ENCODE results near the gene AMELX. TPM values are rescaled to one million over a fixed set of nuclear protein-coding genes. Genes with fewer than 3 reads are reported as not detected.

The AMELX gene
- total RNA-seq, 2 donors from 2014 or later = not detected

DNA sequence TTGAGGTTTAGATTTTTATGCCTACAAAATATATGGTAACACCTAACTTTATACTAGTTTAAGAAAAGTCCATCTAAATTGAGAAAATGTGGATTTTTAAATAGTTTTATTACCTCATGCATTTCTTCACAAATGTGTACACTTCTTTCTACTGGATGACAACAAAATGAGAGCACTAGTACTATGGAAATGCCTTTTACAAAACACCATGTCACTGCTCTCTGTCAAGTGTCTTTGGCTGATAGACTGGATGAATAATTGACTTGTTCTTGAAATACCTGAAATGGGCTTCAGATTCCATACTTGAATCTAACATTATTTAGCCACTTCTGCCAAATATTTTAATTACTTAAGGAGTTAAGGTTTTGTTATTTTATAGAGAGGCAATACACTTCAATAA lies 49.5 kb downstream of the AMELX start:
- Histone ChIP-seq H3K4me1 (no peaks in the 10 kb centered on the region), H3K27me3 (no peaks in the 10 kb centered on the region), H3K9me3 (no peaks in the 10 kb centered on the region), H3K27ac (no peak overlapping the region), H3K4me3 (no peak overlapping the region), H3K36me3 (no peaks in the 10 kb centered on the region)
- TF ChIP-seq, protein P1, sequence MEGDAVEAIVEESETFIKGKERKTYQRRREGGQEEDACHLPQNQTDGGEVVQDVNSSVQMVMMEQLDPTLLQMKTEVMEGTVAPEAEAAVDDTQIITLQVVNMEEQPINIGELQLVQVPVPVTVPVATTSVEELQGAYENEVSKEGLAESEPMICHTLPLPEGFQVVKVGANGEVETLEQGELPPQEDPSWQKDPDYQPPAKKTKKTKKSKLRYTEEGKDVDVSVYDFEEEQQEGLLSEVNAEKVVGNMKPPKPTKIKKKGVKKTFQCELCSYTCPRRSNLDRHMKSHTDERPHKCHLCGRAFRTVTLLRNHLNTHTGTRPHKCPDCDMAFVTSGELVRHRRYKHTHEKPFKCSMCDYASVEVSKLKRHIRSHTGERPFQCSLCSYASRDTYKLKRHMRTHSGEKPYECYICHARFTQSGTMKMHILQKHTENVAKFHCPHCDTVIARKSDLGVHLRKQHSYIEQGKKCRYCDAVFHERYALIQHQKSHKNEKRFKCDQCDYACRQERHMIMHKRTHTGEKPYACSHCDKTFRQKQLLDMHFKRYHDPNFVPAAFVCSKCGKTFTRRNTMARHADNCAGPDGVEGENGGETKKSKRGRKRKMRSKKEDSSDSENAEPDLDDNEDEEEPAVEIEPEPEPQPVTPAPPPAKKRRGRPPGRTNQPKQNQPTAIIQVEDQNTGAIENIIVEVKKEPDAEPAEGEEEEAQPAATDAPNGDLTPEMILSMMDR (IDR thresholded peaks at IDR 0.05) = no peak
- no peak for DNase-seq (ENCODE audit: low spot score)

DNA sequence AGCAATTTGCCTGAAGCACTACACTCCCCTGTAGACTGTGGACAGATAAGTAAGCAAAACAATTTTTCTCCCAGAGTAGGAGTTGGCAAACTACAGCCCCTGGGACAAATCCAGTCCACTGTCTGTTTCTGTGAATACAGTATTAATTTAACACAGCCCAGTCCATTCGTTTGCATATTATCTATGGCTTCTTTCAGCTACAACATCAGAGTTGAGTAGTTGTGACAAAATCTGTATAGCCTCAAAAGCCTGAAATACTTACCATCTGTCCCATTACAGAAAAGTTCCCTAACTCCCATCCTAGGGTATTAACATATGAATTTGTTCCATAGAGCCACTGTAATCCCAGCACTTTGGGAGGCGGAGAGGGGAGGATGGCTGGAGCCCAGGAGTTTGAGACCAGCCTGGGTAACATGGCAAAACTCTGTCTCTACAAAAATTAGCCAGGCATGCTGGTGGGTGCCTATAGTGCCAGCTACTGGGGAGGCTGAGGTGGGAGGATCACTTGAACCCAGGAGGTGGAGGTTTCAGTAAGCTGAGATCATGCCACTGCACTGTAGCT lies 53.0 kb downstream of the AMELX start:
- TF ChIP-seq, protein P1 (IDR thresholded peaks at IDR 0.05) = no peak
- Histone ChIP-seq H3K9me3 (no peaks in the 10 kb centered on the region), H3K4me3 (no peak overlapping the region), H3K4me1 (no peaks in the 10 kb centered on the region), H3K27me3 (no peaks in the 10 kb centered on the region), H3K27ac (no peak overlapping the region), H3K36me3 (no peaks in the 10 kb centered on the region)
- DNase-seq (ENCODE audit: low spot score) = no peak

DNA sequence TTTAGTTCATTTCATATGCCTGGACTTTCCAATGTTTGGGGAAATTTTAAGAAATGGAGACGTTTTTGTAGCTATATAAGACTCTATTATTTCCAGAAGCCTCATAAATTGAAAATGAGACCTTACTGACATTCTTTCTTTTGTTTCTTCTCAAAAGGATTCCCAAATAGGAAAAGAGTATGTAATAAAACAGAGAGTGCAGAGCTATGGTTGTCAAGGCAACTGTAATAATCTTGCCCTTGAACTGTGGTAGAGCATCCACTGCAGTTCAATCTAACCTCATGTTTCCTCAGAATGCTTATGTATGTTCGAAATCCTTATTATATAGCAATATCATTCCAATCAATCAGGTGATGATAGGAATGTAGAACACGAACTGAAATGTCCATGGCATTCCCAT lies 54.1 kb downstream of the AMELX start:
- Histone ChIP-seq H3K4me1 (no peaks in the 10 kb centered on the region), H3K27ac (no peak overlapping the region), H3K9me3 (no peaks in the 10 kb centered on the region), H3K4me3 (no peak overlapping the region), H3K36me3 (no peaks in the 10 kb centered on the region), H3K27me3 (no peaks in the 10 kb centered on the region)
- TF ChIP-seq, protein P1 (IDR thresholded peaks at IDR 0.05) = no peak
- DNase-seq (ENCODE audit: low spot score) = no peak

DNA sequence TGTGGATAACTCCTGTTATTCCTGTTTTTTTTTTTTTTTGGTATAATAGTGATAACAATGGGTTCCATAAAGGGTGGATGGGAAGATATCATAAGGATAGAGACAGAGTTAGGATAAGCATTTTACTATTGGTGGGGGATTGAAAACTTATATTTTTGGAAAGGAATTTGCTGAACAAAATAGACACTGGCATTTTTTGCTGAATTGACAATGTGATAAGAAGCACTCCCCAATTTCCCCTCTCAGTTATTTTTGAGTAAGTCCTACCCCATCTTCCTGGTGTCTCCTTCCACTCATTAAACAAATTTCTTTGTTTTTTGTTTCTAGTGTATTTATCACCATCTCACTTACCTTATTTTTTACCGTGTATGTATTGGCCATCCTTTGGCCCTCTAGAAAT lies 55.8 kb downstream of the AMELX start:
- Histone ChIP-seq H3K9me3 (no peaks in the 10 kb centered on the region), H3K4me3 (no peak overlapping the region), H3K27ac (no peak overlapping the region), H3K4me1 (no peaks in the 10 kb centered on the region), H3K27me3 (no peaks in the 10 kb centered on the region), H3K36me3 (no peaks in the 10 kb centered on the region)
- TF ChIP-seq, protein P1 (IDR thresholded peaks at IDR 0.05) = no peak
- DNase-seq (ENCODE audit: low spot score) = no peak

DNA sequence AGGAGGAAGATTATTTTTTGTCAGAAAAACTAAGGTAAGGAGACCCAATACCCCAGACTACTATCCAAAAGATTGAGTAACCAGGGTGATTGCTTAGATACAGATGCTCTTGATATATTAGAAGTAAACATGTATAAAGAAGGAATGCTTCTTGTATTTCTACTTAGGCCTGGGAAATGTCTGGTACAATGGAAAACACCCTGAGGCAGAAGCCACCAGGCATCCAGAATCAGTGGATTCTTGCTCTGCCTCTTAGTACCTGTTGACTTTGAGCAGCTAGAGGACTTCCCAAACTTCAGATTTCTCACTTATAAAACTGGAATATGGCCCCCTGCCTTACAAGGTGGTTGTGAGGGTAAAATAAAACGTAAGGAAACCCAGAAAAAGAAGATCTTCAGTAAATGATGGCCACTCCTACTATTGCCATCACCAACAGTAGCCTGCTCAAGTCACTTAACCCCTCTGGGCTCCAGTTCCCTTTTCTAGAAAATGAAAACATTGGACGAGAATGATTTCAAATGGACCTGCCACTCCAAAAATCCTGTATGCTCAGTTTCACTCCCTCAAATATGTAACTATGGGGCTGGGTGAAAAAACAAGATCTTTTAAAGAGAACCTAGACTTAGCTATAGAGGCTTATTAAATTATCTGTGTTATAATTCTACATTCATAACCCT lies 56.6 kb downstream of the AMELX start:
- TF ChIP-seq, protein P1 (IDR thresholded peaks at IDR 0.05) = no peak
- Histone ChIP-seq H3K9me3 (no peaks in the 10 kb centered on the region), H3K4me1 (no peaks in the 10 kb centered on the region), H3K27me3 (no peaks in the 10 kb centered on the region), H3K36me3 (no peaks in the 10 kb centered on the region), H3K27ac (no peak overlapping the region), H3K4me3 (no peak overlapping the region)
- no peak for DNase-seq (ENCODE audit: low spot score)

Small RNA genes lying within 50 kb of the gene (microRNA-seq; reads per million reads assigned to microRNA genes)
- 1.4 to 2.1 reads per million in 2 donors for gene MIR548AX (ENCODE audit: borderline number of aligned reads in 2 of 2, borderline replicate concordance in 1 of 2)

Other genes starting within 250 kb of the AMELX start
- 10 to 100 TPM; 24.0 to 25.0 TPM for gene HCCS, start 182.1 kb upstream of the AMELX start, total RNA-seq

Data from right atrium auricular region (tissue), 2 donors.